H1 (cell line): ENCODE measurements around the gene SHROOM2. TPM values are rescaled to one million over a fixed set of nuclear protein-coding genes. Genes with fewer than 3 reads are reported as not detected.

Source experiments
- CTCF ChIA-PET: fragments of 300-600 bp; sonication (Branson Sonifier 250); formaldehyde crosslinking; loops from one replicate; lab custom pipeline; 2021; ENCODE audit not compliant: partially characterized antibody; lab: Charles Lee
- POLR2A ChIA-PET: fragments of 300-600 bp; sonication (Branson Sonifier 250); formaldehyde crosslinking; loops from one replicate; lab custom pipeline; 2021; ENCODE audit warnings: inconsistent platforms; ENCODE audit not compliant: partially characterized antibody; lab: Charles Lee
- DNase-seq, 2 experiments: peaks; one replicate each; pipeline versions ENCODE4 v3.0.0 to v3.0.0-alpha.2; 2010 to 2022; ENCODE audit warnings: low spot score in 2 of 2, low read depth in 1 of 2, mixed read lengths in 1 of 2
- FAIRE-seq: peaks from 2 replicates; lab custom pipeline; 2011; peaks lifted over from hg19 to GRCh38; lab: Jason Lieb, UNC
- H2AFZ ChIP-seq: 2 replicates; pipeline ENCODE4 v1.8.1; 2012; ENCODE audit warnings: low read length, inconsistent platforms
- H2AK5ac ChIP-seq: 2 replicates; pipeline ENCODE4 v1.6.1; 2013; ENCODE audit warnings: low read depth, low read length
- H2BK120ac ChIP-seq: replicated peaks from 2 replicates; pipeline ENCODE3; 2013; ENCODE audit warnings: low read depth, low read length, inconsistent platforms
- H2BK12ac ChIP-seq: 2 replicates; pipeline ENCODE4 v1.6.1; 2013; ENCODE audit warnings: low read depth, low read length
- H2BK15ac ChIP-seq: 2 replicates; pipeline ENCODE4 v1.6.1; 2013; ENCODE audit warnings: low read length
- H2BK20ac ChIP-seq: 2 replicates; pipeline ENCODE4 v1.6.1; 2013; ENCODE audit warnings: low read length
- H2BK5ac ChIP-seq: 2 replicates; pipeline ENCODE4 v1.6.1; 2013; ENCODE audit warnings: low read depth, low read length
- H3K14ac ChIP-seq: 2 replicates; pipeline ENCODE4 v1.6.1; 2013; ENCODE audit warnings: inconsistent platforms; ENCODE audit not compliant: insufficient read length
- H3K18ac ChIP-seq: 2 replicates; pipeline ENCODE4 v1.6.1; 2013; ENCODE audit warnings: low read length; ENCODE audit errors: extremely low read depth
- H3K23ac ChIP-seq: 2 replicates; pipeline ENCODE4 v1.6.1; 2013; ENCODE audit warnings: inconsistent platforms; ENCODE audit not compliant: insufficient read length
- H3K23me2 ChIP-seq: 2 replicates; pipeline ENCODE4 v1.6.1; 2013; ENCODE audit warnings: low read depth, low read length
- H3K27ac ChIP-seq: 2 replicates; pipeline ENCODE4 v1.6.1; 2011; ENCODE audit warnings: low read depth, low read length, inconsistent platforms
- H3K27me3 ChIP-seq, 4 experiments: replicated peaks in 1 of 4; 1 replicate in 1 of 4; 2 replicates in 3 of 4; pipeline versions ENCODE4 v1.6.1 to v1.8.1; 2011 to 2013; ENCODE audit warnings: low read length in 3 of 4, mild to moderate bottlenecking in 3 of 4, inconsistent platforms in 2 of 4, mixed read lengths in 2 of 4, moderate library complexity in 1 of 4; ENCODE audit not compliant: control insufficient read depth in 3 of 4, insufficient read depth in 3 of 4; ENCODE audit errors: extremely low read depth in 1 of 4
- H3K36me3 ChIP-seq, 4 experiments: 2 replicates each; pipeline versions ENCODE4 v1.6.1 to v1.8.1; 2011 to 2013; ENCODE audit warnings: mild to moderate bottlenecking in 4 of 4, low read length in 3 of 4, moderate library complexity in 2 of 4, control low read depth in 1 of 4, inconsistent platforms in 1 of 4; ENCODE audit not compliant: insufficient read depth in 4 of 4, control insufficient read depth in 2 of 4
- H3K4ac ChIP-seq: replicated peaks from 2 replicates; pipeline ENCODE3; 2013; ENCODE audit warnings: low read length, low read depth, mixed read lengths, inconsistent platforms; ENCODE audit not compliant: insufficient read length
- H3K4me1 ChIP-seq, 4 experiments: replicated peaks in 1 of 4; 1 replicate in 1 of 4; 2 replicates in 3 of 4; pipeline versions ENCODE4 v1.6.1 to v1.8.1; 2011 to 2013; ENCODE audit warnings: low read length in 3 of 4, inconsistent platforms in 2 of 4, mixed read lengths in 1 of 4; ENCODE audit not compliant: insufficient read depth in 4 of 4, control insufficient read depth in 3 of 4
- H3K4me2 ChIP-seq, 2 experiments: 2 replicates each; pipeline versions ENCODE4 v1.6.1 to v1.8.1; 2011 to 2013; ENCODE audit warnings: low read depth in 2 of 2, low read length in 2 of 2, control low read depth in 1 of 2, inconsistent platforms in 1 of 2, mild to moderate bottlenecking in 1 of 2; ENCODE audit not compliant: insufficient read depth in 1 of 2
- H3K4me3 ChIP-seq, 4 experiments: fragments of 200-600, 300-600 bp in 1 of 4; sonication (generic), shearing (Covaris generic), sonication (Bioruptor Twin) in 1 of 4; 2 replicates each; pipeline versions ENCODE4 v1.5.1 to v1.8.1; 2011 to 2016; ENCODE audit warnings: low read length in 4 of 4, low read depth in 3 of 4, control low read depth in 2 of 4, inconsistent platforms in 2 of 4, mild to moderate bottlenecking in 2 of 4, mixed read lengths in 1 of 4, moderate library complexity in 1 of 4; ENCODE audit not compliant: insufficient read depth in 2 of 4; ENCODE audit errors: extremely low read depth in 1 of 4
- H3K56ac ChIP-seq: replicated peaks from 2 replicates; pipeline ENCODE3; 2013; ENCODE audit warnings: low read depth, mild to moderate bottlenecking, mixed read lengths, low read length, inconsistent platforms; ENCODE audit not compliant: insufficient read length
- H3K79me1 ChIP-seq: 2 replicates; pipeline ENCODE4 v1.6.1; 2013; ENCODE audit warnings: low read depth, low read length, control low read depth
- H3K79me2 ChIP-seq, 2 experiments: 2 replicates each; pipeline versions ENCODE4 v1.6.1 to v1.8.1; 2012 to 2013; ENCODE audit warnings: low read length in 2 of 2, mild to moderate bottlenecking in 2 of 2, inconsistent platforms in 1 of 2; ENCODE audit not compliant: insufficient read depth in 2 of 2, control insufficient read depth in 1 of 2
- H3K9ac ChIP-seq, 4 experiments: replicated peaks in 1 of 4; 1 replicate in 1 of 4; 2 replicates in 3 of 4; pipeline versions ENCODE4 v1.6.1 to v1.8.1; 2011 to 2013; ENCODE audit warnings: low read depth in 3 of 4, low read length in 3 of 4, control low read depth in 2 of 4, mild to moderate bottlenecking in 2 of 4, moderate library complexity in 2 of 4, inconsistent platforms in 1 of 4; ENCODE audit errors: extremely low read depth in 1 of 4
- H3K9me3 ChIP-seq, 2 experiments: 2 replicates each; pipeline versions ENCODE4 v1.6.1 to v1.8.1; 2012 to 2013; ENCODE audit warnings: mild to moderate bottlenecking in 2 of 2, moderate library complexity in 2 of 2, control low read depth in 1 of 2, inconsistent platforms in 1 of 2, low read depth in 1 of 2, low read length in 1 of 2, mixed read lengths in 1 of 2; ENCODE audit not compliant: insufficient read depth in 2 of 2
- H4K20me1 ChIP-seq, 2 experiments: replicated peaks in 1 of 2; 2 replicates each; pipeline versions ENCODE3 to v1.8.1; 2011 to 2013; ENCODE audit warnings: inconsistent platforms in 2 of 2, low read length in 2 of 2, mild to moderate bottlenecking in 1 of 2; ENCODE audit not compliant: insufficient read depth in 2 of 2, control insufficient read depth in 1 of 2
- H4K5ac ChIP-seq: 2 replicates; pipeline ENCODE4 v1.6.1; 2013; ENCODE audit warnings: low read length, low read depth, mixed read lengths, inconsistent platforms; ENCODE audit not compliant: insufficient read length
- H4K8ac ChIP-seq: 2 replicates; pipeline ENCODE4 v1.8.0; 2013; ENCODE audit warnings: mild to moderate bottlenecking, moderate library complexity, low read length, inconsistent platforms; ENCODE audit not compliant: insufficient read depth; ENCODE audit errors: extremely low read depth
- H4K91ac ChIP-seq: replicated peaks from 2 replicates; pipeline ENCODE3; 2013; ENCODE audit warnings: low read length, mixed read lengths, inconsistent platforms; ENCODE audit not compliant: insufficient read length
- ASH2L ChIP-seq: fragments of 200-600, 300-600 bp; sonication (generic); IDR thresholded peaks from one replicate; pipeline ENCODE4 v1.7.1; 2017; ENCODE audit warnings: low read length
- CHD1 ChIP-seq: IDR thresholded peaks from 2 replicates; pipeline ENCODE4 v1.6.1; 2012; ENCODE audit warnings: low read depth, low read length, improper control_type of control experiment
- CTBP2 ChIP-seq: IDR thresholded peaks from 2 replicates; pipeline ENCODE4 v1.7.0; 2011; ENCODE audit warnings: borderline replicate concordance, mild to moderate bottlenecking, moderate library complexity, mixed read lengths, low read length; ENCODE audit not compliant: insufficient read depth, insufficient read length
- EGR1 ChIP-seq: IDR thresholded peaks from 2 replicates; pipeline ENCODE4 v1.6.1; 2011; ENCODE audit warnings: low read depth, low read length, borderline replicate concordance
- KDM5A ChIP-seq: fragments of 200-600 bp; IDR thresholded peaks from 2 replicates; pipeline ENCODE4 v1.7.1; 2012; ENCODE audit warnings: mild to moderate bottlenecking, low read length, inconsistent platforms, mixed read lengths
- POU5F1 ChIP-seq: IDR thresholded peaks from 2 replicates; pipeline ENCODE4 v1.6.1; 2011; ENCODE audit warnings: low read depth, mild to moderate bottlenecking, low read length, moderate library complexity
- RXRA ChIP-seq: IDR thresholded peaks from 2 replicates; pipeline ENCODE4 v1.6.1; 2011; ENCODE audit warnings: low read depth, mild to moderate bottlenecking, low read length, moderate library complexity; ENCODE audit not compliant: insufficient read depth
- TEAD4 ChIP-seq: IDR thresholded peaks from 2 replicates; pipeline ENCODE4 v1.6.1; 2012; ENCODE audit warnings: low read depth, low read length, inconsistent platforms, mixed read lengths
- USF2 ChIP-seq: IDR thresholded peaks from 2 replicates; pipeline ENCODE4 v1.6.1; 2011; ENCODE audit warnings: low read length, improper control_type of control experiment
- ZNF274 ChIP-seq: IDR thresholded peaks from 2 replicates; pipeline ENCODE4 v1.7.0; 2012; ENCODE audit warnings: low read length, borderline replicate concordance; ENCODE audit errors: extremely low read depth
- WGBS, 2 experiments: shearing (Covaris generic) in 1 of 2; methylation state at CpG; one replicate each; pipeline versions ENCODE4 v1.1.6 to v1.1.7; 2013 to 2015; ENCODE audit warnings: low lambda C conversion rate in 2 of 2, mixed read lengths in 2 of 2, inconsistent platforms in 1 of 2, low coverage in 1 of 2, missing lambda C conversion rate in 1 of 2; ENCODE audit not compliant: insufficient replicate concordance in 2 of 2, insufficient coverage in 1 of 2, insufficient read length in 1 of 2; ENCODE audit errors: extremely low coverage in 1 of 2, missing lambda C conversion rate in 1 of 2; 5-methylcytosine and 5-hydroxymethylcytosine counted together
- polyA plus RNA-seq, 7 experiments: library from polyadenylated mRNA; depleted of rRNA in 3 of 7; stranded (reverse) in 5 of 7; unstranded in 2 of 7; fragments of >200 nt in 5 of 7; fragments of 200-250 nt in 2 of 7; gene quantifications; 1 replicate in 5 of 7; 2 replicates in 1 of 7; 4 replicates in 1 of 7; pipeline versions ENCODE4 v1.2.1 to v1.2.3, GENCODE V29; 2011 to 2013; ENCODE audit warnings: missing spikeins in 2 of 7, mixed read lengths in 2 of 7
- total RNA-seq: library from RNA; stranded (reverse); fragmentation: NEBNext Ultra II Directional; extraction: Animal tissue kit (Norgen Biotek cat#: 25700); gene quantifications from 2 replicates; pipeline ENCODE4 v1.2.1, GENCODE V29; 2021

SHROOM2 gene
- total and polyA plus RNA-seq, 2 of the 8 experiments (the other 6 are each of a cell fraction or from before 2014, with no cell fraction given) = 3.4 to 14.2 TPM

GRCh38 chrX:9913146-9913433, 126.9 kb downstream of the SHROOM2 start:
- Histone ChIP-seq H3K79me2 (peaks cover 0 to 7% of the 10 kb centered on the region in 2 experiments; a peak in 1 of 4 replicates), H3K36me3 (no peaks in the 10 kb centered on the region), H3K4me1 (peaks cover 0 to 13% (median 7%) of the 10 kb centered on the region in 4 experiments; a peak in 5 of 7 replicates), H4K8ac (no peak overlapping the region), H2BK12ac (no peak overlapping the region), H3K18ac (no peak overlapping the region), H3K27ac (no peak overlapping the region), H4K91ac (no peak overlapping the region), H3K23me2 (no peaks in the 10 kb centered on the region), H2BK15ac (no peak overlapping the region), H3K9ac (no peak overlapping the region), H3K56ac (no peak overlapping the region), H2BK20ac (no peak overlapping the region), H3K23ac (no peak overlapping the region), H3K4me3 (no peak overlapping the region), H2AK5ac (no peak overlapping the region), H3K4ac (no peak overlapping the region), H3K79me1 (no peaks in the 10 kb centered on the region), H4K20me1 (no peaks in the 10 kb centered on the region), H2AFZ (no peak overlapping the region), H2BK5ac (no peak overlapping the region), H2BK120ac (no peak overlapping the region), H3K4me2 (0 out of 4 replicates have a peak overlapping the region, but pooled peaks of 1 of the 2 experiments have one; percentile 46), H3K27me3 (no peaks in the 10 kb centered on the region), H3K9me3 (no peaks in the 10 kb centered on the region), H3K14ac (no peak overlapping the region), H4K5ac (no peak overlapping the region)
- no peak for FAIRE-seq
- WGBS, 2 experiments = 72% methylated on average over 4 of the region's 4 CpGs; no CpG with 5 or more reads in 1 of the 2 experiments
- TF ChIP-seq CTBP2 (no peak), EGR1 (no peak), TEAD4 (no peak), USF2 (no peak), CHD1 (no peak), ASH2L (no peak), KDM5A (no peak), RXRA (no peak), ZNF274 (no peak), POU5F1 (no peak)
- POLR2A ChIA-PET = no interaction called here
- CTCF ChIA-PET = no interaction called here
- DNase-seq = no peak
